ENCODE results near the gene CRYGN.

DNA sequence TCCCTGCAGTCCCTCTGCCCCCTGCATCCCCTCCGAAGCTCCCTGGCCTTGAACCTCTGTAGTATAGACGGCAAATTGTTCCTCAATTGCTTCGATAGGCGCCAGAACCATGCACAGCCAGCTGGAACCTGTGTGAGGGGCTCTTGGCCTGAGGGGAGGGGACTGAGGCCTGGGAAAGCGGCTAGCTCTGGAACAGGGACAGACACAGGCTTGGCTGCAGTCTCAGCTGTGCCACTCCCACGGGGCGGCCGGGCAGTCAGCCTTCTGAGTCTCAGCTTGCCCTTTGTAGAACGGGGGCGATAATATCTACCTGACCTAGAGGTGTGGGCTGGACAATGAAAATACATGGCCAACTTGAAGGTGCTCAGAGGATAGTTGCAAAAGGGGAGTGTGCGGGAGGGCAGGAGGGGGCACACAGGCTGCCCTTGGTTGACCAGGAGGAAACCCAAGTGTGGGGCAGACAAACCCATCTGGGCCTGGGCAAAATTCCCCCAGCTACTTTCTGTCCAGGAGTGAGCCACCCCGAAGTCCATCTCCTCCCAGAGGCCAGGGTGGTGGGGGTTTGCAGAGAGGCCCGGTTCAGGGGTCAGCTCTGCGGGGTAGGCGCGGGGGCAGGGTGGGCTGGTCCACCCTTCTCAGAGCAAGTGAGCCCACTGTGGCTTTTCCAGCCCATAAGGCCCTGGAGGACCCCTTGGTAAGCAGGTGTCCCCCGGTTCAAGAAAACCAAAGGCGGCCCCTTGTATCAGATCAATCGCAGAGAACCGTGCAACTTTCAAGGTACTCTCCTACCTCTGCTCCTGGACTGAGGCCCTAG lies 4.6 kb downstream of the CRYGN start:
- TF ChIP-seq SUZ12 (IDR thresholded peaks at IDR 0.05): no peak
- TF ChIP-seq FOXK2 (IDR thresholded peaks at IDR 0.05): no peak
- TF ChIP-seq FOXM1 (IDR thresholded peaks at IDR 0.05; ENCODE audit: borderline replicate concordance): no peak
- TF ChIP-seq ARNT (IDR thresholded peaks at IDR 0.05): no peak
- TF ChIP-seq FOXA1 (IDR thresholded peaks at IDR 0.05): no peak
- TF ChIP-seq BHLHE40 (IDR thresholded peaks at IDR 0.05; ENCODE audit: borderline replicate concordance): no peak
- TF ChIP-seq ELF4 (IDR thresholded peaks at IDR 0.05): no peak

Measured in HEK293T (cell line).